ENCODE measurements around the gene EIF4G3.

DNA sequence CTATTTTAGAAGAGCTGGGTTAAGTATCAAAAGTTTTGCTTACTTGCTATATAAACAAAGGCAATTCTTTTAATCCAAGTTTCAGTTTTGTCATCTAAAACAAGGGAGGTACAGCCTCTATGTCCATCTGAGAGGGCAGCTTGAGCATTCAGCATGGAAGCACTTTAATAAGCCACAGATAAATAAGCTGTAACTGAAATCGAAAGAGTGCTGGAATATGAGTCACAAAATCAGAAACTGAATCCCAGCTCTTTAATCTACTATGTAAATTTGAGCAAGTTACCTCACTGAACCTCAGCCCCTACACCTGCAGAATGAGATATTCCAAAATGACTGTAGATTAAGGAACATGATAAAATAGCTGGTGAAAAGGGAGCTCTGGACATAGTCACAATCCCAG, 309.6 kb downstream of the EIF4G3 start:
- TF ChIP-seq POLR2A (IDR thresholded peaks at IDR 0.05) = no peak
- TF ChIP-seq, protein P1, sequence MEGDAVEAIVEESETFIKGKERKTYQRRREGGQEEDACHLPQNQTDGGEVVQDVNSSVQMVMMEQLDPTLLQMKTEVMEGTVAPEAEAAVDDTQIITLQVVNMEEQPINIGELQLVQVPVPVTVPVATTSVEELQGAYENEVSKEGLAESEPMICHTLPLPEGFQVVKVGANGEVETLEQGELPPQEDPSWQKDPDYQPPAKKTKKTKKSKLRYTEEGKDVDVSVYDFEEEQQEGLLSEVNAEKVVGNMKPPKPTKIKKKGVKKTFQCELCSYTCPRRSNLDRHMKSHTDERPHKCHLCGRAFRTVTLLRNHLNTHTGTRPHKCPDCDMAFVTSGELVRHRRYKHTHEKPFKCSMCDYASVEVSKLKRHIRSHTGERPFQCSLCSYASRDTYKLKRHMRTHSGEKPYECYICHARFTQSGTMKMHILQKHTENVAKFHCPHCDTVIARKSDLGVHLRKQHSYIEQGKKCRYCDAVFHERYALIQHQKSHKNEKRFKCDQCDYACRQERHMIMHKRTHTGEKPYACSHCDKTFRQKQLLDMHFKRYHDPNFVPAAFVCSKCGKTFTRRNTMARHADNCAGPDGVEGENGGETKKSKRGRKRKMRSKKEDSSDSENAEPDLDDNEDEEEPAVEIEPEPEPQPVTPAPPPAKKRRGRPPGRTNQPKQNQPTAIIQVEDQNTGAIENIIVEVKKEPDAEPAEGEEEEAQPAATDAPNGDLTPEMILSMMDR (IDR thresholded peaks at IDR 0.05) = no peak

Data from lower leg skin (tissue), 3 donors.